COLO668 (cell line): ENCODE results near the gene DBF4B.
A peak's percentile ranks its signal among the peaks of the same experiment; 100 is the strongest.
"Not testable (repeated sequence)": the region's sequence is repeated elsewhere in the genome, so short reads cannot be mapped to it uniquely, and the experiment has no call there.

Source experiments
- DNase-seq: peaks from one replicate; lab custom pipeline; 2025; ENCODE audit not compliant: unreplicated experiment; lab: John Stamatoyannopoulos, UW

The DBF4B gene

GRCh38 chr17:44708401-44709263 is at the start of gene DBF4B:
TSS of gene DBF4B (plus strand) at chr17:44708665. CDS start at chr17:44708821, 156 bp downstream.
- DNase-seq: peak; percentile 70

- no peak for DNase-seq
Measured at GRCh38 chr17:44661835-44662234, 46.6 kb upstream of the DBF4B start.

- DNase-seq: no peak
Measured at GRCh38 chr17:44663095-44663494, 45.4 kb upstream of the DBF4B start.

GRCh38 chr17:44664867-44665266 is 43.6 kb upstream of the DBF4B start:
- DNase-seq: no peak

- DNase-seq: no peak
Measured at GRCh38 chr17:44666006-44666405, 42.5 kb upstream of the DBF4B start.

GRCh38 chr17:44672479-44673093 is 35.9 kb upstream of the DBF4B start:
- no peak for DNase-seq

- no peak for DNase-seq
Measured at GRCh38 chr17:44673893-44674292, 34.6 kb upstream of the DBF4B start.

- DNase-seq: no peak
Measured at GRCh38 chr17:44677136-44677535, 31.3 kb upstream of the DBF4B start.

GRCh38 chr17:44683303-44683702 is 25.2 kb upstream of the DBF4B start:
- not testable (repeated sequence) for DNase-seq

GRCh38 chr17:44687756-44688155 is 20.7 kb upstream of the DBF4B start:
- DNase-seq: no peak

- DNase-seq: no peak
Measured at GRCh38 chr17:44688200-44688599, 20.3 kb upstream of the DBF4B start.

- peak; percentile 8 for DNase-seq
Measured at GRCh38 chr17:44688675-44689476, 19.6 kb upstream of the DBF4B start.

- peak; percentile 80 for DNase-seq
Measured at GRCh38 chr17:44689477-44690217, 18.8 kb upstream of the DBF4B start, which contains the start of gene CCDC43. TSS of gene CCDC43 (minus strand) at chr17:44689776. CDS start at chr17:44689753, 23 bp downstream.

- not testable (repeated sequence) for DNase-seq
Measured at GRCh38 chr17:44690746-44691306, 17.6 kb upstream of the DBF4B start.

GRCh38 chr17:44693609-44694008 is 14.9 kb upstream of the DBF4B start:
- no peak for DNase-seq

GRCh38 chr17:44700288-44700687 is 8.2 kb upstream of the DBF4B start:
- not testable (repeated sequence) for DNase-seq

GRCh38 chr17:44707755-44708400 is 587 bp upstream of the DBF4B start:
- no peak for DNase-seq

GRCh38 chr17:44719444-44719843 is 11.0 kb downstream of the DBF4B start:
- DNase-seq: no peak

- no peak for DNase-seq
Measured at GRCh38 chr17:44722254-44722653, 13.8 kb downstream of the DBF4B start.

- DNase-seq: not testable (repeated sequence)
Measured at GRCh38 chr17:44726121-44726520, 17.7 kb downstream of the DBF4B start.
